Astrocyte (in vitro differentiated cells and primary cell): Measurements from ENCODE around the gene ABTB2. TPM values are rescaled to one million over a fixed set of nuclear protein-coding genes. Genes with fewer than 3 reads are reported as not detected.

Source experiments
- DNase-seq: peaks from one replicate; pipeline ENCODE4 v3.0.0-alpha.2; 2010; ENCODE audit warnings: low read depth
- FAIRE-seq: peaks from 2 replicates; lab custom pipeline; 2011; peaks lifted over from hg19 to GRCh38; lab: Jason Lieb, UNC
- H2AFZ ChIP-seq: 2 replicates; pipeline ENCODE4 v1.6.0; 2012; ENCODE audit warnings: low read depth, low read length, inconsistent platforms
- H3K27ac ChIP-seq: 2 replicates; pipeline ENCODE4 v1.5.1; 2011; ENCODE audit warnings: low read depth, low read length, inconsistent platforms
- H3K27me3 ChIP-seq: 2 replicates; pipeline ENCODE4 v1.6.0; 2011; ENCODE audit warnings: low read length, inconsistent platforms; ENCODE audit not compliant: insufficient read depth
- H3K36me3 ChIP-seq: 2 replicates; pipeline ENCODE4 v1.5.1; 2011; ENCODE audit warnings: low read length, inconsistent platforms; ENCODE audit not compliant: insufficient read depth
- H3K4me1 ChIP-seq: 2 replicates; pipeline ENCODE4 v1.5.1; 2011; ENCODE audit warnings: low read length, inconsistent platforms; ENCODE audit not compliant: insufficient read depth
- H3K4me2 ChIP-seq: 2 replicates; pipeline ENCODE4 v1.6.0; 2012; ENCODE audit warnings: low read length, inconsistent platforms
- H3K4me3 ChIP-seq: 2 replicates; pipeline ENCODE4 v1.5.1; 2011; ENCODE audit warnings: low read depth, mild to moderate bottlenecking, low read length, inconsistent platforms; ENCODE audit not compliant: insufficient read depth
- H3K79me2 ChIP-seq: 2 replicates; pipeline ENCODE4 v1.6.0; 2012; ENCODE audit warnings: mild to moderate bottlenecking, low read length, inconsistent platforms; ENCODE audit not compliant: insufficient read depth
- H3K9ac ChIP-seq: 2 replicates; pipeline ENCODE4 v1.6.0; 2012; ENCODE audit warnings: mild to moderate bottlenecking, low read length, inconsistent platforms
- H3K9me3 ChIP-seq: 2 replicates; pipeline ENCODE4 v1.5.1; 2012; ENCODE audit warnings: low read depth, mild to moderate bottlenecking, low read length, inconsistent platforms; ENCODE audit not compliant: insufficient read depth
- H4K20me1 ChIP-seq: 2 replicates; pipeline ENCODE4 v1.6.0; 2012; ENCODE audit warnings: low read length, inconsistent platforms; ENCODE audit not compliant: insufficient read depth
- H3K27ac Mint-ChIP-seq: one replicate; pipeline ENCODE4 v1.8.0; 2021; ENCODE audit warnings: mild to moderate bottlenecking, mixed read lengths; ENCODE audit not compliant: unreplicated experiment
- H3K27me3 Mint-ChIP-seq: one replicate; pipeline ENCODE4 v1.8.0; 2021; ENCODE audit warnings: low read depth, mixed read lengths; ENCODE audit not compliant: unreplicated experiment
- H3K36me3 Mint-ChIP-seq: one replicate; pipeline ENCODE4 v1.8.0; 2021; ENCODE audit warnings: low read depth, mixed read lengths; ENCODE audit not compliant: unreplicated experiment
- H3K4me1 Mint-ChIP-seq: one replicate; pipeline ENCODE4 v1.8.0; 2021; ENCODE audit warnings: low read depth, mixed read lengths; ENCODE audit not compliant: unreplicated experiment
- H3K4me3 Mint-ChIP-seq: one replicate; pipeline ENCODE4 v1.8.0; 2021; ENCODE audit warnings: mild to moderate bottlenecking, moderate library complexity, mixed read lengths; ENCODE audit not compliant: unreplicated experiment
- H3K9me3 Mint-ChIP-seq: one replicate; pipeline ENCODE4 v1.8.0; 2021; ENCODE audit warnings: mild to moderate bottlenecking, mixed read lengths; ENCODE audit not compliant: unreplicated experiment
- EZH2 ChIP-seq: IDR thresholded peaks from 2 replicates; pipeline ENCODE4 v1.6.1; 2012; ENCODE audit warnings: mild to moderate bottlenecking, low read length, inconsistent platforms; ENCODE audit not compliant: insufficient read depth
- total RNA-seq: library from RNA; stranded (reverse); gene quantifications from 2 replicates; pipeline ENCODE4 v1.2.1, GENCODE V29; 2021
- TF ChIP-seq, protein P1 (sequence below): IDR thresholded peaks from 2 replicates; pipeline ENCODE4 v1.5.1; 2011; ENCODE audit warnings: low read depth, mild to moderate bottlenecking, inconsistent platforms, low read length, moderate library complexity; ENCODE audit not compliant: insufficient read depth

ABTB2 gene
- total RNA-seq, 1 donor from 2014 or later: 14.1 TPM

DNA sequence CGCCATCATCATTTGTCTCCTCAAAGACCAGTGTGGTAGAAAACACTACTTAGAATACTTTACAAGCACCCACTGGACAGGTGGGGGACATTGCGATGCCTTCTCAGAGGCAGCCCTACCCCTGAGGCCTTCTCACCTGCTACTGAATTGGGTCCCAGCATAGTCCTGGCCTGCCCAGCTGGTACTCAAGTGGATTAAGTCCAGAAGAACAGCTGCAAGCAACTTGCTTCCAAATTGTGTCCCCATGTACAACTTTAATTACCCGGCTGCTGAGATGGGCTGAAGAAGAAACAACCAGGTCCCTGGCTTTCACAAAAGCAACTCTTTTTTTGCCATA is 12.3 kb downstream of the ABTB2 start:
- peaks cover 56% of the 10 kb centered on the region for H3K4me1 Mint-ChIP-seq
- peak overlapping the region; percentile 77 for H3K4me2 ChIP-seq
- peak overlapping the region; percentile 37 for H3K9ac ChIP-seq

DNA sequence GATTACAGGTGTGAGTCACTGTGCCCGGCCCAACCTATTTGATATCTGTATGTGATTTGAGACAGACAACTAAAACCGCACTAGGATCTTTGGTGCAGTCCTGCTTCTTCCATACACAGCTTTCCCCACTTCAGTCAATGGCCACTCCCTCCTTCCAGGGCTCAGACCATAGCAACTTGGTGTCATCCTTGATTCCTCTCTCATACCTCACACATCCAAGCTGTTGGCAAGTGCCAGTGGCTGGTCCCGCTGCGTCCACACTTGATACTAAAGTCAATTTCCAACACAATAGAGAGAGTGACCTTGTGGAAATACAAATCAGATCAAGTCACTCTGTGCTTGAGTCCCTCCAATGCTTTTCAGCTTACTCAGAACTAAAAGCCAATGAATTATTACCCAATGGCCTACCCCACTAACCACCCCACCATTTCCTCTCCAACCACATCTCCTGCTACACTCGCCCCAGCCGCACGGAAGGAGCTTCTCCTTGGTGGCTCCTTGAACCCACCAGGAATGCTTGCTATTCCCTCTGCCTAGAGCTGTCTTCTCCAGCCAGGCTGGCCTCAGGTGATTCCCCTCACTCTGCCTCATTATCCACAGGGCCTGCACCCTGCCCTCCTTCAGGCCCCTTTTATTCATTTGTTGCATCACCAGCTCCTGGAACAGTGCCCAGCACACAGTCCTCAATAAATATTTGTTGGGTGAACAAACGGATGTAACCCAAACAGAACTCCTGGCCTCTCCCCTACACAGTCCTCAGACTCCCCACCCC is 12.9 kb downstream of the ABTB2 start:
- Histone ChIP-seq H3K9ac (peak overlapping the region; percentile 37), H3K9me3 (no peaks in the 10 kb centered on the region), H3K27ac (peak overlapping the region; percentile 62), H4K20me1 (peaks cover 51% of the 10 kb centered on the region), H3K4me1 (peaks cover 55% of the 10 kb centered on the region), H3K79me2 (peaks cover 43% of the 10 kb centered on the region), H3K36me3 (no peaks in the 10 kb centered on the region), H3K27me3 (no peaks in the 10 kb centered on the region), H3K4me2 (peak overlapping the region; percentile 77), H2AFZ (no peak overlapping the region), H3K4me3 (peak overlapping the region; percentile 30)
- Mint-ChIP-seq H3K36me3 (peaks cover 15% of the 10 kb centered on the region), H3K27ac (peak overlapping the region; percentile 59), H3K27me3 (no peaks in the 10 kb centered on the region), H3K4me1 (peaks cover 54% of the 10 kb centered on the region), H3K4me3 (peak overlapping the region; percentile 51), H3K9me3 (no peaks in the 10 kb centered on the region)
- FAIRE-seq (peak; percentile 43), DNase-seq (peak; percentile 96)
- no peak for TF ChIP-seq EZH2
- TF ChIP-seq, protein P1, sequence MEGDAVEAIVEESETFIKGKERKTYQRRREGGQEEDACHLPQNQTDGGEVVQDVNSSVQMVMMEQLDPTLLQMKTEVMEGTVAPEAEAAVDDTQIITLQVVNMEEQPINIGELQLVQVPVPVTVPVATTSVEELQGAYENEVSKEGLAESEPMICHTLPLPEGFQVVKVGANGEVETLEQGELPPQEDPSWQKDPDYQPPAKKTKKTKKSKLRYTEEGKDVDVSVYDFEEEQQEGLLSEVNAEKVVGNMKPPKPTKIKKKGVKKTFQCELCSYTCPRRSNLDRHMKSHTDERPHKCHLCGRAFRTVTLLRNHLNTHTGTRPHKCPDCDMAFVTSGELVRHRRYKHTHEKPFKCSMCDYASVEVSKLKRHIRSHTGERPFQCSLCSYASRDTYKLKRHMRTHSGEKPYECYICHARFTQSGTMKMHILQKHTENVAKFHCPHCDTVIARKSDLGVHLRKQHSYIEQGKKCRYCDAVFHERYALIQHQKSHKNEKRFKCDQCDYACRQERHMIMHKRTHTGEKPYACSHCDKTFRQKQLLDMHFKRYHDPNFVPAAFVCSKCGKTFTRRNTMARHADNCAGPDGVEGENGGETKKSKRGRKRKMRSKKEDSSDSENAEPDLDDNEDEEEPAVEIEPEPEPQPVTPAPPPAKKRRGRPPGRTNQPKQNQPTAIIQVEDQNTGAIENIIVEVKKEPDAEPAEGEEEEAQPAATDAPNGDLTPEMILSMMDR: no peak

More for the DNA sequence above, 12.3 kb downstream of the ABTB2 start:
- H2AFZ ChIP-seq: no peak overlapping the region
- H3K36me3 Mint-ChIP-seq: peaks cover 15% of the 10 kb centered on the region
- H3K27ac ChIP-seq: peak overlapping the region; percentile 62
- no peaks in the 10 kb centered on the region for H3K9me3 ChIP-seq
- no peaks in the 10 kb centered on the region for H3K36me3 ChIP-seq
- no peaks in the 10 kb centered on the region for H3K27me3 ChIP-seq
- DNase-seq: no peak
- peaks cover 50% of the 10 kb centered on the region for H4K20me1 ChIP-seq
- peak overlapping the region; percentile 10 for H3K27ac Mint-ChIP-seq
- H3K4me1 ChIP-seq: peaks cover 58% of the 10 kb centered on the region
- peaks cover 44% of the 10 kb centered on the region for H3K79me2 ChIP-seq
- H3K9me3 Mint-ChIP-seq: no peaks in the 10 kb centered on the region
- FAIRE-seq: no peak
- no peaks in the 10 kb centered on the region for H3K27me3 Mint-ChIP-seq
- peak overlapping the region; percentile 14 for H3K4me3 Mint-ChIP-seq
- no peak for TF ChIP-seq EZH2
- TF ChIP-seq, protein P1: no peak
- H3K4me3 ChIP-seq: peak overlapping the region; percentile 30

- TF ChIP-seq EZH2: no peak
- TF ChIP-seq, protein P1: no peak
- no peak overlapping the region for H2AFZ ChIP-seq
- Mint-ChIP-seq H3K4me3 (no peak overlapping the region), H3K4me1 (peaks cover 53% of the 10 kb centered on the region), H3K27ac (peak overlapping the region; percentile 59), H3K36me3 (peaks cover 15% of the 10 kb centered on the region), H3K9me3 (peaks cover 2% of the 10 kb centered on the region), H3K27me3 (no peaks in the 10 kb centered on the region)
- peak overlapping the region; percentile 77 for H3K4me2 ChIP-seq
- peak overlapping the region; percentile 62 for H3K27ac ChIP-seq
- H3K4me1 ChIP-seq: peaks cover 49% of the 10 kb centered on the region
- H3K27me3 ChIP-seq: no peaks in the 10 kb centered on the region
- H3K9me3 ChIP-seq: no peaks in the 10 kb centered on the region
- H4K20me1 ChIP-seq: peaks cover 50% of the 10 kb centered on the region
- H3K9ac ChIP-seq: peak overlapping the region; percentile 21
- no peak for DNase-seq
- H3K79me2 ChIP-seq: peaks cover 37% of the 10 kb centered on the region
- no peak for FAIRE-seq
- H3K36me3 ChIP-seq: no peaks in the 10 kb centered on the region
- no peak overlapping the region for H3K4me3 ChIP-seq
Measured at GRCh38 chr11:34344410-34344767, 13.4 kb downstream of the ABTB2 start.
